Fibroblast of the aortic adventitia (primary cell): ENCODE measurements around the gene CHMP2A. TPM values are rescaled to one million over a fixed set of nuclear protein-coding genes. Genes with fewer than 3 reads are reported as not detected.

Experiments
- DNase-seq: peaks from one replicate; pipeline ENCODE4 v3.0.0-alpha.2; 2010; ENCODE audit warnings: low read depth
- H3K4me3 ChIP-seq: 2 replicates; pipeline ENCODE4 v1.5.1; 2011; ENCODE audit warnings: low read depth, mild to moderate bottlenecking, control low read depth, low read length, moderate library complexity
- CTCF ChIP-seq: IDR thresholded peaks from 2 replicates; pipeline ENCODE4 v1.5.1; 2011; ENCODE audit warnings: mild to moderate bottlenecking, low read length, control low read depth, inconsistent platforms; ENCODE audit not compliant: insufficient read depth
- total RNA-seq: library from RNA; depleted of rRNA; stranded (reverse); fragments of >200 nt; gene quantifications from 2 replicates; pipeline ENCODE4 v1.2.3, GENCODE V29; 2012; ENCODE audit warnings: low replicate concordance

The CHMP2A gene
- total RNA-seq, 1 donor: 109 TPM

- DNase-seq: no peak
- H3K4me3 ChIP-seq: peak overlapping the region; percentile 22
- no peak for TF ChIP-seq CTCF
These were observed 16.4 kb downstream of the CHMP2A start for GRCh38 chr19:58538257-58539168.

GRCh38 chr19:58536852-58537798, 17.8 kb downstream of the CHMP2A start:
- no peak for DNase-seq

GRCh38 chr19:58535857-58536256, 19.0 kb downstream of the CHMP2A start:
- DNase-seq: no peak
- H3K4me3 ChIP-seq: no peak overlapping the region
- TF ChIP-seq CTCF: no peak

More at GRCh38 chr19:58536852-58537798, 17.8 kb downstream of the CHMP2A start:
- no peak for TF ChIP-seq CTCF
- H3K4me3 ChIP-seq: no peak overlapping the region

- no peak for TF ChIP-seq CTCF
- no peak overlapping the region for H3K4me3 ChIP-seq
- DNase-seq: no peak
These were observed 23.7 kb downstream of the CHMP2A start for GRCh38 chr19:58531034-58531840.

- H3K4me3 ChIP-seq: no peak overlapping the region
- no peak for TF ChIP-seq CTCF
- no peak for DNase-seq
These were observed 25.5 kb downstream of the CHMP2A start for GRCh38 chr19:58529405-58529804.

- no peak overlapping the region for H3K4me3 ChIP-seq
- no peak for DNase-seq
- TF ChIP-seq CTCF: no peak
These were observed 32.2 kb downstream of the CHMP2A start for GRCh38 chr19:58522709-58523108.
